Endothelial cell (in vitro differentiated cells): ENCODE measurements around the gene MGAT5. TPM values are rescaled to one million over a fixed set of nuclear protein-coding genes. Genes with fewer than 3 reads are reported as not detected.

Experiments used
- DNase-seq: peaks from one replicate; pipeline ENCODE4 v3.0.0; 2021; ENCODE audit warnings: low spot score
- H3K27ac Mint-ChIP-seq: one replicate; pipeline ENCODE4 v1.8.0; 2021; ENCODE audit warnings: mixed read lengths, inconsistent platforms; ENCODE audit not compliant: unreplicated experiment
- H3K27me3 Mint-ChIP-seq: one replicate; pipeline ENCODE4 v1.8.0; 2021; ENCODE audit warnings: mild to moderate bottlenecking, moderate library complexity, mixed read lengths, inconsistent platforms; ENCODE audit not compliant: unreplicated experiment
- H3K36me3 Mint-ChIP-seq: one replicate; pipeline ENCODE4 v1.8.0; 2021; ENCODE audit warnings: mild to moderate bottlenecking, low read depth, mixed read lengths, inconsistent platforms; ENCODE audit not compliant: unreplicated experiment
- H3K4me1 Mint-ChIP-seq: one replicate; pipeline ENCODE4 v1.8.0; 2021; ENCODE audit warnings: mild to moderate bottlenecking, mixed read lengths, inconsistent platforms; ENCODE audit not compliant: unreplicated experiment
- H3K4me3 Mint-ChIP-seq: one replicate; pipeline ENCODE4 v1.8.0; 2021; ENCODE audit warnings: mild to moderate bottlenecking, mixed read lengths, inconsistent platforms; ENCODE audit not compliant: unreplicated experiment
- H3K9me3 Mint-ChIP-seq: one replicate; pipeline ENCODE4 v1.8.0; 2021; ENCODE audit warnings: mixed read lengths, inconsistent platforms; ENCODE audit not compliant: unreplicated experiment
- CTCF ChIP-seq: fragments of 200-600 bp; sonication (generic); IDR thresholded peaks from one replicate; pipeline ENCODE4 v1.5.0; 2021; ENCODE audit warnings: antibody characterized with exemption; ENCODE audit not compliant: unreplicated experiment
- total RNA-seq: library from RNA; stranded (reverse); fragmentation: NEBNext Ultra II Directional; extraction: Animal tissue kit (Norgen Biotek cat#: 25700); gene quantifications from one replicate; pipeline ENCODE4 v1.2.1, GENCODE V29; 2021; ENCODE audit not compliant: unreplicated experiment

MGAT5 gene
- total RNA-seq, 1 donor from 2014 or later, result 124 TPM

- Mint-ChIP-seq H3K9me3 (no peaks in the 10 kb centered on the region), H3K27me3 (peaks cover 24% of the 10 kb centered on the region), H3K36me3 (peaks cover 45% of the 10 kb centered on the region), H3K4me1 (peaks cover 13% of the 10 kb centered on the region), H3K4me3 (no peak overlapping the region), H3K27ac (no peak overlapping the region)
- no peak for TF ChIP-seq CTCF
- DNase-seq, result no peak
These were observed 199.6 kb downstream of the MGAT5 start for GRCh38 chr2:134453476-134453875.

GRCh38 chr2:134453973-134454372, 200.1 kb downstream of the MGAT5 start:
- H3K4me1 Mint-ChIP-seq, result peaks cover 13% of the 10 kb centered on the region
- no peaks in the 10 kb centered on the region for H3K9me3 Mint-ChIP-seq
- no peak for DNase-seq
- H3K36me3 Mint-ChIP-seq, result peaks cover 40% of the 10 kb centered on the region
- H3K27ac Mint-ChIP-seq, result no peak overlapping the region
- no peak for TF ChIP-seq CTCF
- no peak overlapping the region for H3K4me3 Mint-ChIP-seq
- peaks cover 22% of the 10 kb centered on the region for H3K27me3 Mint-ChIP-seq

- no peaks in the 10 kb centered on the region for H3K9me3 Mint-ChIP-seq
- H3K27ac Mint-ChIP-seq, result no peak overlapping the region
- no peak for DNase-seq
- H3K36me3 Mint-ChIP-seq, result peaks cover 40% of the 10 kb centered on the region
- H3K4me3 Mint-ChIP-seq, result no peak overlapping the region
- peaks cover 13% of the 10 kb centered on the region for H3K4me1 Mint-ChIP-seq
- TF ChIP-seq CTCF, result no peak
- H3K27me3 Mint-ChIP-seq, result peaks cover 18% of the 10 kb centered on the region
These were observed 200.6 kb downstream of the MGAT5 start for GRCh38 chr2:134454426-134454825.

GRCh38 chr2:134454931-134455330, 201.1 kb downstream of the MGAT5 start:
- no peak for DNase-seq
- no peaks in the 10 kb centered on the region for H3K9me3 Mint-ChIP-seq
- H3K27ac Mint-ChIP-seq, result peak overlapping the region; percentile 61
- peaks cover 13% of the 10 kb centered on the region for H3K4me1 Mint-ChIP-seq
- H3K36me3 Mint-ChIP-seq, result peaks cover 36% of the 10 kb centered on the region
- TF ChIP-seq CTCF, result no peak
- H3K4me3 Mint-ChIP-seq, result no peak overlapping the region
- H3K27me3 Mint-ChIP-seq, result peaks cover 16% of the 10 kb centered on the region

GRCh38 chr2:134455426-134455825, 201.6 kb downstream of the MGAT5 start:
- peak overlapping the region; percentile 11 for H3K4me3 Mint-ChIP-seq
- no peaks in the 10 kb centered on the region for H3K9me3 Mint-ChIP-seq
- peaks cover 13% of the 10 kb centered on the region for H3K4me1 Mint-ChIP-seq
- peak overlapping the region; percentile 61 for H3K27ac Mint-ChIP-seq
- TF ChIP-seq CTCF, result no peak
- H3K36me3 Mint-ChIP-seq, result peaks cover 32% of the 10 kb centered on the region
- DNase-seq, result no peak
- H3K27me3 Mint-ChIP-seq, result peaks cover 16% of the 10 kb centered on the region
